ENCODE results near the gene SPATC1L. TPM values are rescaled to one million over a fixed set of nuclear protein-coding genes. Genes with fewer than 3 reads are reported as not detected.

SPATC1L gene
- total RNA-seq, 1 donor from 2014 or later, result 12.0 TPM

DNA sequence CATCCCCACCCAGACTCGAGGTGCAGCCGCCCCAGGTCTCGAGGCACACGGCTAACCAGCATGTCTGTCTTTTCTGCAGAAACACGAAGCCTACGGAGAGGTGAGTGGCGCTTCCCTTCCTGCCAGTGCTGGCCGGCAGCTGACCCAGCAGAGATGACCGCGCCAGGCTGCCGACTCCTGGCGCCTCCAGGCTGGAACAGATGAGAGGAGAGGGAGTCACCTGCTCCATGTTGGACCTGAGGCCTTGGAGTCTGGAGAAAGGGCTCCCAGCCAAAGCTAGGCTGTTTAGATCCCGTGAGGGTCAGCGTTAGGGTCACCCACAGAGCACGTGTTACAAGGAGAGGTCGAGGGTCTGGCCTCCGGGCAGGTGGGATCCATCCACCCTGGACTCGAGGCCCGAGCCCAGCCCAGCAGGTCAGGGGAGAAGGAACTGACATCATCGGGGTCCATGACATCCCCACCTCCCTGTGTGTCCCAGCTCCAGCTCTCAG is 71.5 kb downstream of the SPATC1L start:
- H3K27ac Mint-ChIP-seq, result no peak overlapping the region
- no peaks in the 10 kb centered on the region for H3K27me3 Mint-ChIP-seq
- peaks cover 8% of the 10 kb centered on the region for H3K9me3 Mint-ChIP-seq
- no peaks in the 10 kb centered on the region for H3K4me1 Mint-ChIP-seq
- no peaks in the 10 kb centered on the region for H3K36me3 Mint-ChIP-seq (ENCODE audit: low read depth)
- intact Hi-C loops (cut with micrococcal nuclease), result no loop called here
- no peak for DNase-seq
- H3K4me3 Mint-ChIP-seq, result no peak overlapping the region

GRCh38 chr21:46111857-46112724 is 72.2 kb downstream of the SPATC1L start:
- H3K27ac Mint-ChIP-seq, result no peak overlapping the region
- peaks cover 15% of the 10 kb centered on the region for H3K9me3 Mint-ChIP-seq
- no peaks in the 10 kb centered on the region for H3K4me1 Mint-ChIP-seq
- no peaks in the 10 kb centered on the region for H3K27me3 Mint-ChIP-seq
- H3K36me3 Mint-ChIP-seq (ENCODE audit: low read depth), result no peaks in the 10 kb centered on the region
- DNase-seq, result no peak
- intact Hi-C loops (cut with micrococcal nuclease), result no loop called here
- H3K4me3 Mint-ChIP-seq, result no peak overlapping the region

DNA sequence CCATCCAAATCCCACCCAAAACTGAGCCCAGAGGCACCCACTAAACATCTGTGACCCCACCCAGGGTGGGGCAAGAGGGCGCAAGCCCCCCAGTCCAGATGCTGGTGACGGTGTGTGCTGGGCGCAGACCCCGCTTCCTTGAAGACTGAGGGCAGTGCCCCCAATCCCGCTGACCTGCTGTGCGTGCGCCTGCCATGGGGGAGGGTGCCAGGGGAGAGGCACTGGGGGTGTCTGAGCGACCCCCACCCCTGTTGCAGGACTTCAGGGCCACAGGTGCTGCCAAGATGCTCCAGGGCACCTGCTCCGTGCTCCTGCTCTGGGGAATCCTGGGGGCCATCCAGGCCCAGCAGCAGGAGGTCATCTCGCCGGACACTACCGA is 73.1 kb downstream of the SPATC1L start:
- no peaks in the 10 kb centered on the region for H3K4me1 Mint-ChIP-seq
- H3K27ac Mint-ChIP-seq, result no peak overlapping the region
- H3K9me3 Mint-ChIP-seq, result peaks cover 15% of the 10 kb centered on the region
- no peak overlapping the region for H3K4me3 Mint-ChIP-seq
- intact Hi-C loops (cut with micrococcal nuclease), result no loop called here
- H3K36me3 Mint-ChIP-seq (ENCODE audit: low read depth), result no peaks in the 10 kb centered on the region
- H3K27me3 Mint-ChIP-seq, result no peaks in the 10 kb centered on the region
- no peak for DNase-seq

Other genes starting within 250 kb of the SPATC1L start
- gene COL6A1, start 202.7 kb downstream of the SPATC1L start, total RNA-seq, result 0.40 and 0.47 TPM in 2 replicates
- 2.0 and 2.3 TPM in 2 replicates for gene COL6A2, start 86.3 kb downstream of the SPATC1L start, total RNA-seq
- 0.30 and 0.43 TPM in 2 replicates for gene FTCD, start 28.9 kb downstream of the SPATC1L start, total RNA-seq
- 19.7 and 23.1 TPM in 2 replicates for gene LSS, start 44.3 kb upstream of the SPATC1L start, total RNA-seq
- gene MCM3AP, start 101.2 kb upstream of the SPATC1L start, total RNA-seq, result 129 and 138 TPM in 2 replicates
- 16.2 and 18.2 TPM in 2 replicates for gene YBEY, start 101.9 kb upstream of the SPATC1L start, total RNA-seq
- gene C21orf58, start 139.4 kb upstream of the SPATC1L start, total RNA-seq, result 28.4 and 33.4 TPM in 2 replicates
- 52.0 and 61.2 TPM in 2 replicates for gene PCNT, start 139.7 kb upstream of the SPATC1L start, total RNA-seq